NOMO-1 treated with DMSO at 0.1 percent for 48 hours (cell line): ENCODE data around the gene KIAA0232.

Experiments used
- DNase-seq: peaks from one replicate; lab custom pipeline; 2025; ENCODE audit not compliant: unreplicated experiment; lab: John Stamatoyannopoulos, UW

KIAA0232 gene

GRCh38 chr4:6915041-6916005 lies 132.8 kb downstream of the KIAA0232 start:
- DNase-seq: no peak

- no peak for DNase-seq
Observed at GRCh38 chr4:6916069-6916586, 133.6 kb downstream of the KIAA0232 start.

- DNase-seq: peak; percentile 30
Observed at GRCh38 chr4:6916587-6917460, 134.3 kb downstream of the KIAA0232 start.

GRCh38 chr4:6917461-6918271 lies 135.1 kb downstream of the KIAA0232 start:
- peak; percentile 91 for DNase-seq

- DNase-seq: peak; percentile 41
Observed at GRCh38 chr4:6918338-6918737, 135.8 kb downstream of the KIAA0232 start.

GRCh38 chr4:6920171-6920570 lies 137.6 kb downstream of the KIAA0232 start:
- DNase-seq: no peak

GRCh38 chr4:6923507-6923906 lies 141.0 kb downstream of the KIAA0232 start:
- DNase-seq: no peak

GRCh38 chr4:6924361-6924779 lies 141.8 kb downstream of the KIAA0232 start:
- no peak for DNase-seq

- DNase-seq: peak; percentile 58
Observed at GRCh38 chr4:6925357-6925836, 142.9 kb downstream of the KIAA0232 start.

GRCh38 chr4:6926081-6926480 lies 143.6 kb downstream of the KIAA0232 start:
- DNase-seq: peak; percentile 94

- DNase-seq: no peak
Observed at GRCh38 chr4:6926681-6927478, 144.4 kb downstream of the KIAA0232 start.

- DNase-seq: no peak
Observed at GRCh38 chr4:6928081-6928480, 145.6 kb downstream of the KIAA0232 start.

GRCh38 chr4:6929339-6929811 lies 146.8 kb downstream of the KIAA0232 start:
- no peak for DNase-seq

- peak; percentile 76 for DNase-seq
Observed at GRCh38 chr4:6929812-6930464, 147.4 kb downstream of the KIAA0232 start.

- DNase-seq: no peak
Observed at GRCh38 chr4:6932475-6932874, 149.9 kb downstream of the KIAA0232 start.

- DNase-seq: no peak
Observed at GRCh38 chr4:6932918-6933317, 150.4 kb downstream of the KIAA0232 start.
